Panc1 (cell line): ENCODE measurements around the gene PRR23C. TPM values are rescaled to one million over a fixed set of nuclear protein-coding genes. Genes with fewer than 3 reads are reported as not detected.

Source experiments
- ATAC-seq: fragments of 200-7000 bp; cut with Tn5 transposase; 2 replicates; pipeline ENCODE4 v1.9.1; 2020; ENCODE audit warnings: mild to moderate bottlenecking, moderate library complexity
- BruUV-seq: library from RNA; stranded (reverse); fragments of 400-500 nt; replicated peaks from 2 replicates; lab custom pipeline; 2021; lab: Mats Ljungman, UMichigan
- CTCF ChIA-PET: fragments of 300-600 bp; sonication (Branson Sonifier 250); formaldehyde crosslinking; loops from one replicate; lab custom pipeline; 2022; ENCODE audit warnings: antibody characterized with exemption; lab: Charles Lee
- POLR2A ChIA-PET: fragments of 300-600 bp; sonication (Branson Sonifier 250); formaldehyde crosslinking; loops from one replicate; lab custom pipeline; 2022; ENCODE audit warnings: antibody characterized with exemption; lab: Charles Lee
- DNase-seq: peaks from one replicate; pipeline ENCODE4 v3.0.0-alpha.2; 2010; ENCODE audit warnings: low read depth, low spot score
- H3K27ac ChIP-seq: 2 replicates; pipeline ENCODE4 v1.5.1; 2011; ENCODE audit warnings: mild to moderate bottlenecking, low read length, inconsistent platforms
- H3K27me3 ChIP-seq: fragments of 200-500 bp; sonication (Bioruptor generic); 2 replicates; pipeline ENCODE4 v1.6.0; 2014; ENCODE audit warnings: low read length, inconsistent platforms; ENCODE audit not compliant: control insufficient read depth, insufficient read depth
- H3K36me3 ChIP-seq: fragments of 200-500 bp; sonication (Bioruptor generic); 2 replicates; pipeline ENCODE4 v1.5.1; 2014; ENCODE audit warnings: inconsistent platforms, mild to moderate bottlenecking, low read length, moderate library complexity; ENCODE audit not compliant: control insufficient read depth, insufficient read depth
- H3K4me1 ChIP-seq: 2 replicates; pipeline ENCODE4 v1.5.1; 2011; ENCODE audit warnings: inconsistent platforms, mild to moderate bottlenecking, low read length, moderate library complexity; ENCODE audit not compliant: control insufficient read depth, insufficient read depth
- H3K4me3 ChIP-seq, 2 experiments: 2 replicates each; pipeline ENCODE4 v1.5.1; 2011 to 2012; ENCODE audit warnings: low read depth in 2 of 2, low read length in 2 of 2, mild to moderate bottlenecking in 2 of 2, inconsistent platforms in 1 of 2, moderate library complexity in 1 of 2
- H3K9me3 ChIP-seq: fragments of 200-500 bp; sonication (Bioruptor generic); 2 replicates; pipeline ENCODE4 v1.5.1; 2014; ENCODE audit warnings: low read depth, mild to moderate bottlenecking, inconsistent platforms, low read length, moderate library complexity; ENCODE audit not compliant: control insufficient read depth, insufficient read depth
- POLR2AphosphoS5 ChIP-seq: IDR thresholded peaks from 2 replicates; pipeline ENCODE4 v1.6.1; 2012; ENCODE audit warnings: mild to moderate bottlenecking, low read depth, low read length, moderate library complexity
- SIN3A ChIP-seq: IDR thresholded peaks from 2 replicates; pipeline ENCODE4 v1.6.1; 2012; ENCODE audit warnings: low read depth, mild to moderate bottlenecking, low read length, moderate library complexity, borderline replicate concordance; ENCODE audit not compliant: insufficient read depth
- TCF7L2 ChIP-seq: IDR thresholded peaks from 2 replicates; pipeline ENCODE4 v1.6.1; 2011; ENCODE audit warnings: mild to moderate bottlenecking, low read depth, low read length, inconsistent platforms
- in situ Hi-C: cut with HindIII; loops from 2 replicates; pipeline ENCODE4 v1.10.0; 2016; ENCODE audit warnings: low sequenced_read_pairs, low pct_unique_long_range_greater_than_20kb
- intact Hi-C: fragments of 100-400 bp; cut with micrococcal nuclease; formaldehyde crosslinking; loops from one replicate; pipeline ENCODE4 v1.10.0; 2022; ENCODE audit not compliant: unreplicated experiment
- total RNA-seq: library from RNA; stranded (reverse); gene quantifications from one replicate; pipeline ENCODE4 v1.2.1, GENCODE V29; 2021; ENCODE audit not compliant: unreplicated experiment
- TF ChIP-seq, protein P1 (sequence below): fragments of 450-650 bp; IDR thresholded peaks from 2 replicates; pipeline ENCODE4 v1.5.1; 2017; ENCODE audit warnings: mild to moderate bottlenecking
- TF ChIP-seq, protein P2 (sequence below), 2 experiments: IDR thresholded peaks; 2 replicates each; pipeline ENCODE4 v1.6.1; 2011 to 2012; ENCODE audit warnings: low read depth in 2 of 2, control low read depth in 1 of 2, low read length in 1 of 2, mild to moderate bottlenecking in 1 of 2, moderate library complexity in 1 of 2; ENCODE audit not compliant: insufficient read depth in 1 of 2

Gene PRR23C
- total RNA-seq, 1 experiment from 2014 or later, result not detected

DNA sequence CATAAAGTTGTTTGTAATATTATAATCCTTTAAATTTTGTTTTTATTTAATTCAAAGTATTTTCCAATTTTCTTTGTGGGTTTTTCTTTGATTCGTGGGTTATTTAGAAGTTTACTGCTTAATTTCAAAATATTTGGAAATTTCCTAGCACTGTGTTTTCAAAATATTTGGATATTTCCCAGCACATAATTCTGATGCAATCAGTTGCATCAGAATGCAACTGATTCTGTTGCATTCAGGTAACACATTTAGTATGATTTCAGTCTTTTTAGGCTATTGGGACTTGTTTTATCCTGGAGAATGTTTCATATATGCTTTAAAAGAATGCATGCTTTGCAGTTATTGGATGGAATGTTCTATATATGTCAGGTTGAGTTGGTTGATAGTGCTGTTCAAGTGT lies 18.2 kb upstream of the PRR23C start:
- Histone ChIP-seq H3K4me3 (no peak overlapping the region), H3K27me3 (no peaks in the 10 kb centered on the region; the same call in 1 of the 2 replicates), H3K9me3 (no peaks in the 10 kb centered on the region), H3K27ac (no peak overlapping the region), H3K4me1 (no peaks in the 10 kb centered on the region), H3K36me3 (no peaks in the 10 kb centered on the region)
- ChIA-PET POLR2A (no interaction called here), CTCF (no interaction called here)
- no TSS peak for BruUV-seq
- no peak for TF ChIP-seq TCF7L2
- no peak for TF ChIP-seq SIN3A
- TF ChIP-seq, protein P1, sequence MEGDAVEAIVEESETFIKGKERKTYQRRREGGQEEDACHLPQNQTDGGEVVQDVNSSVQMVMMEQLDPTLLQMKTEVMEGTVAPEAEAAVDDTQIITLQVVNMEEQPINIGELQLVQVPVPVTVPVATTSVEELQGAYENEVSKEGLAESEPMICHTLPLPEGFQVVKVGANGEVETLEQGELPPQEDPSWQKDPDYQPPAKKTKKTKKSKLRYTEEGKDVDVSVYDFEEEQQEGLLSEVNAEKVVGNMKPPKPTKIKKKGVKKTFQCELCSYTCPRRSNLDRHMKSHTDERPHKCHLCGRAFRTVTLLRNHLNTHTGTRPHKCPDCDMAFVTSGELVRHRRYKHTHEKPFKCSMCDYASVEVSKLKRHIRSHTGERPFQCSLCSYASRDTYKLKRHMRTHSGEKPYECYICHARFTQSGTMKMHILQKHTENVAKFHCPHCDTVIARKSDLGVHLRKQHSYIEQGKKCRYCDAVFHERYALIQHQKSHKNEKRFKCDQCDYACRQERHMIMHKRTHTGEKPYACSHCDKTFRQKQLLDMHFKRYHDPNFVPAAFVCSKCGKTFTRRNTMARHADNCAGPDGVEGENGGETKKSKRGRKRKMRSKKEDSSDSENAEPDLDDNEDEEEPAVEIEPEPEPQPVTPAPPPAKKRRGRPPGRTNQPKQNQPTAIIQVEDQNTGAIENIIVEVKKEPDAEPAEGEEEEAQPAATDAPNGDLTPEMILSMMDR, result no peak
- TF ChIP-seq, protein P2, sequence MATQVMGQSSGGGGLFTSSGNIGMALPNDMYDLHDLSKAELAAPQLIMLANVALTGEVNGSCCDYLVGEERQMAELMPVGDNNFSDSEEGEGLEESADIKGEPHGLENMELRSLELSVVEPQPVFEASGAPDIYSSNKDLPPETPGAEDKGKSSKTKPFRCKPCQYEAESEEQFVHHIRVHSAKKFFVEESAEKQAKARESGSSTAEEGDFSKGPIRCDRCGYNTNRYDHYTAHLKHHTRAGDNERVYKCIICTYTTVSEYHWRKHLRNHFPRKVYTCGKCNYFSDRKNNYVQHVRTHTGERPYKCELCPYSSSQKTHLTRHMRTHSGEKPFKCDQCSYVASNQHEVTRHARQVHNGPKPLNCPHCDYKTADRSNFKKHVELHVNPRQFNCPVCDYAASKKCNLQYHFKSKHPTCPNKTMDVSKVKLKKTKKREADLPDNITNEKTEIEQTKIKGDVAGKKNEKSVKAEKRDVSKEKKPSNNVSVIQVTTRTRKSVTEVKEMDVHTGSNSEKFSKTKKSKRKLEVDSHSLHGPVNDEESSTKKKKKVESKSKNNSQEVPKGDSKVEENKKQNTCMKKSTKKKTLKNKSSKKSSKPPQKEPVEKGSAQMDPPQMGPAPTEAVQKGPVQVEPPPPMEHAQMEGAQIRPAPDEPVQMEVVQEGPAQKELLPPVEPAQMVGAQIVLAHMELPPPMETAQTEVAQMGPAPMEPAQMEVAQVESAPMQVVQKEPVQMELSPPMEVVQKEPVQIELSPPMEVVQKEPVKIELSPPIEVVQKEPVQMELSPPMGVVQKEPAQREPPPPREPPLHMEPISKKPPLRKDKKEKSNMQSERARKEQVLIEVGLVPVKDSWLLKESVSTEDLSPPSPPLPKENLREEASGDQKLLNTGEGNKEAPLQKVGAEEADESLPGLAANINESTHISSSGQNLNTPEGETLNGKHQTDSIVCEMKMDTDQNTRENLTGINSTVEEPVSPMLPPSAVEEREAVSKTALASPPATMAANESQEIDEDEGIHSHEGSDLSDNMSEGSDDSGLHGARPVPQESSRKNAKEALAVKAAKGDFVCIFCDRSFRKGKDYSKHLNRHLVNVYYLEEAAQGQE (IDR thresholded peaks at IDR 0.05; ENCODE audit: insufficient read depth in 1 of 2, low read depth in 2 of 2, low read length in 1 of 2), result no peak
- no peak for TF ChIP-seq POLR2AphosphoS5
- in situ Hi-C loops (no loop called here), intact Hi-C loops (no loop called here)
- ATAC-seq (no peak), DNase-seq (no peak)

DNA sequence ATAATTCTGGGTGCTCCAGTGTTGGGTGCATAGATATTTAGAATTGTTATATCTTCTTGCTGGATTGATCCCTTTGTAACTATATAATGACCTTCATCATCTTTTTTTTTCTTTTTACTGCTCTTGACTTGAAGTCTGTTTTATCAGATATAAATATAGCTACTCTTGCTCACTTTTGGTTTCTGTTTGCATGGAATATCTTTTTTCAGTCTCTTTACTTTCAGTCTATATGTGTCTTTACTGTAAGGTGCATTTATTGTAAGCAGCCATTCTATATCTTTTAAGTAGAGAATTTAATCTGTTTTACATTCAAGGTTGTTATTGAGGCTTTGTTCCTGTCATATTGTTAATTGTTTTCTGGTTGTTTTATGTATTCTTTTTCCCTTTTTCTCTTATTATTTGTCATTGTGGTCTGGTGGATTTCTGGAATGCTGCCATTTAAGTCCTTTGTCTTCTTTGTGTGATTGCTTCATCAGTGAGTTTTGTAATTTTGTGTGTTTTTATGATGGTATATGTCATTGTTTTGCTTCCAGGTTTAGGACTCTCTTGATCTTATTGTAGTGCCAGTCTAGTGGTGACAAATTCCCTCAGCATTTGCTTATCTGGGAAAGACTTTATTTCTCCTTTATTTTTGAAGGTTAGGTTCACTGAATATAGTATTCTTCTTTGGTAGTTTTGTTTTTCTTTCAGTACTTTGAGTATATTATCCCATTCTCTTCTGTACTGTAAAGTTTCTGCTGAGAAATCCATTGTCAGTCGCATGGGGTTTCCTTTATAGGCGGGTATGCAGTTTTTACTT lies 8.3 kb upstream of the PRR23C start:
- intact Hi-C loops (no loop called here), in situ Hi-C loops (no loop called here)
- ChIA-PET CTCF (interaction anchor here (0.6 kb wide), 1 partner anchor 39 kb away, joined by 5 read pairs; no protein-coding TSS in a partner anchor), POLR2A (no interaction called here)
- Histone ChIP-seq H3K27me3 (no peaks in the 10 kb centered on the region), H3K4me3 (no peak overlapping the region), H3K36me3 (no peaks in the 10 kb centered on the region), H3K9me3 (peaks cover 5% of the 10 kb centered on the region; the same call in 1 of the 2 replicates), H3K4me1 (no peaks in the 10 kb centered on the region), H3K27ac (no peak overlapping the region)
- no peak for DNase-seq
- no peak for TF ChIP-seq POLR2AphosphoS5
- TF ChIP-seq SIN3A, result no peak
- TF ChIP-seq, protein P1, result no peak
- TF ChIP-seq, protein P2 (IDR thresholded peaks at IDR 0.05; ENCODE audit: insufficient read depth in 1 of 2, low read depth in 2 of 2, low read length in 1 of 2), result no peak
- no TSS peak for BruUV-seq
- no peak for ATAC-seq
